Calu3 (cell line): ENCODE data around the gene RAB34. TPM values are rescaled to one million over a fixed set of nuclear protein-coding genes. Genes with fewer than 3 reads are reported as not detected.
A peak's percentile ranks its signal among the peaks of the same experiment; 100 is the strongest.

ENCODE experiments used
- BruUV-seq: library from RNA; stranded (reverse); fragments of 400-500 nt; replicated peaks from 2 replicates; lab custom pipeline; 2021; lab: Mats Ljungman, UMichigan
- CTCF ChIA-PET: fragments of 300-600 bp; sonication (Branson Sonifier 250); formaldehyde crosslinking; loops from one replicate; lab custom pipeline; 2022; ENCODE audit warnings: antibody characterized with exemption; lab: Charles Lee
- DNase-seq: peaks from one replicate; pipeline ENCODE4 v3.0.0; 2022
- H3K27ac Mint-ChIP-seq: one replicate; pipeline ENCODE4 v1.8.0; 2022; ENCODE audit warnings: mixed read lengths; ENCODE audit not compliant: unreplicated experiment
- H3K27me3 Mint-ChIP-seq: one replicate; pipeline ENCODE4 v1.8.0; 2022; ENCODE audit warnings: mixed read lengths; ENCODE audit not compliant: unreplicated experiment
- H3K36me3 Mint-ChIP-seq: one replicate; pipeline ENCODE4 v1.8.0; 2022; ENCODE audit warnings: mild to moderate bottlenecking, moderate library complexity, mixed read lengths; ENCODE audit not compliant: insufficient read depth, unreplicated experiment
- H3K4me1 Mint-ChIP-seq: one replicate; pipeline ENCODE4 v1.8.0; 2022; ENCODE audit warnings: mild to moderate bottlenecking, low read depth, mixed read lengths; ENCODE audit not compliant: unreplicated experiment
- H3K4me3 Mint-ChIP-seq: one replicate; pipeline ENCODE4 v1.8.0; 2022; ENCODE audit warnings: mild to moderate bottlenecking, low read depth, moderate library complexity, mixed read lengths; ENCODE audit not compliant: unreplicated experiment
- H3K9me3 Mint-ChIP-seq: one replicate; pipeline ENCODE4 v1.8.0; 2022; ENCODE audit warnings: low read depth, mixed read lengths; ENCODE audit not compliant: unreplicated experiment
- intact Hi-C: fragments of 100-400 bp; cut with micrococcal nuclease; formaldehyde crosslinking; loops from one replicate; pipeline ENCODE4 v1.10.0; 2022; ENCODE audit not compliant: unreplicated experiment
- total RNA-seq: library from RNA; stranded (reverse); gene quantifications from 2 replicates; pipeline ENCODE4 v1.2.3, GENCODE V29; 2022
- TF ChIP-seq, protein P1 (sequence below): fragments of 200-600 bp; IDR thresholded peaks from one replicate; pipeline ENCODE4 v1.8.0; 2022; ENCODE audit warnings: antibody characterized with exemption; ENCODE audit not compliant: unreplicated experiment

RAB34 gene
- total RNA-seq, 1 experiment from 2014 or later = 34.5 TPM

DNA sequence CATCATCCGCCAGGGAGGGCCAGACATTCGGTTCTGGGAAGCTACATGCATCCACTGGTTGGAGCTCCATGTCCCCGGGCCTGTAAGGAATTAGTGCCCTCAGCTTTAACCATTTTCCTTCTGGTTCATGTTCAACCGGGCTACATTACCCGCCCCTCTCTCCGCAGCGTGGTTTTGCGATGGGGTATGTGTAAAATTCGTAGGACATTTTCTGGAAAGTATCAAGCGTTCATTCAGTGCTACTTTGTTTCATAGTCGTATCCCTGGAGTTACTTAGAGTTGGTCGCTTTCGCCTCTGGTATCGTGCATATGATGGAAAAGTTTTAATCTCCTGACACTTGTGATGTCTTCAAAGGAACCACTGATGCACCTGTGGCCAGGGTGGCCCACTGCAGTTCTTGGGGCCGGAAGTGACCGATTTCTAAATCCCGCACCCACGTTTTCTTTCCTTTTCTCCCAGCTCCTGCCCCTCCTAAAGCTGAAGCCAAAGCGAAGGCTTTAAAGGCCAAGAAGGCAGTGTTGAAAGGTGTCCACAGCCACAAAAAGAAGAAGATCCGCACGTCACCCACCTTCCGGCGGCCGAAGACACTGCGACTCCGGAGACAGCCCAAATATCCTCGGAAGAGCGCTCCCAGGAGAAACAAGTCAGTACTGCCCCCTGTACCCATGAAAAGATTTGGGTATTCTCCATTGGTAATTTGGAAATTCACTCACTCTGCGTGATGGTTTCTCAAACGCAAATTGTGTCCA, 2.8 kb upstream of the RAB34 start:
- CTCF ChIA-PET = interaction anchor here (1.3 to 1.4 kb wide), 4 partner anchors 8 to 217 kb away, joined by 5 to 19 read pairs (median 7); partner anchors contain the start of gene NEK8
- no peak for DNase-seq
- intact Hi-C loops = loop anchor here (5.0 to 10.0 kb wide), 4 partner anchors 84 to 394 kb away; no protein-coding TSS in a partner anchor
- Mint-ChIP-seq H3K4me3 (peak overlapping the region; percentile 89), H3K36me3 (peaks cover 74% of the 10 kb centered on the region), H3K9me3 (no peaks in the 10 kb centered on the region), H3K27ac (peak overlapping the region; percentile 96), H3K27me3 (no peaks in the 10 kb centered on the region), H3K4me1 (peaks cover 41% of the 10 kb centered on the region)
- TF ChIP-seq, protein P1, sequence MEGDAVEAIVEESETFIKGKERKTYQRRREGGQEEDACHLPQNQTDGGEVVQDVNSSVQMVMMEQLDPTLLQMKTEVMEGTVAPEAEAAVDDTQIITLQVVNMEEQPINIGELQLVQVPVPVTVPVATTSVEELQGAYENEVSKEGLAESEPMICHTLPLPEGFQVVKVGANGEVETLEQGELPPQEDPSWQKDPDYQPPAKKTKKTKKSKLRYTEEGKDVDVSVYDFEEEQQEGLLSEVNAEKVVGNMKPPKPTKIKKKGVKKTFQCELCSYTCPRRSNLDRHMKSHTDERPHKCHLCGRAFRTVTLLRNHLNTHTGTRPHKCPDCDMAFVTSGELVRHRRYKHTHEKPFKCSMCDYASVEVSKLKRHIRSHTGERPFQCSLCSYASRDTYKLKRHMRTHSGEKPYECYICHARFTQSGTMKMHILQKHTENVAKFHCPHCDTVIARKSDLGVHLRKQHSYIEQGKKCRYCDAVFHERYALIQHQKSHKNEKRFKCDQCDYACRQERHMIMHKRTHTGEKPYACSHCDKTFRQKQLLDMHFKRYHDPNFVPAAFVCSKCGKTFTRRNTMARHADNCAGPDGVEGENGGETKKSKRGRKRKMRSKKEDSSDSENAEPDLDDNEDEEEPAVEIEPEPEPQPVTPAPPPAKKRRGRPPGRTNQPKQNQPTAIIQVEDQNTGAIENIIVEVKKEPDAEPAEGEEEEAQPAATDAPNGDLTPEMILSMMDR = no peak
- TSS peak; percentile 84 for BruUV-seq

DNA sequence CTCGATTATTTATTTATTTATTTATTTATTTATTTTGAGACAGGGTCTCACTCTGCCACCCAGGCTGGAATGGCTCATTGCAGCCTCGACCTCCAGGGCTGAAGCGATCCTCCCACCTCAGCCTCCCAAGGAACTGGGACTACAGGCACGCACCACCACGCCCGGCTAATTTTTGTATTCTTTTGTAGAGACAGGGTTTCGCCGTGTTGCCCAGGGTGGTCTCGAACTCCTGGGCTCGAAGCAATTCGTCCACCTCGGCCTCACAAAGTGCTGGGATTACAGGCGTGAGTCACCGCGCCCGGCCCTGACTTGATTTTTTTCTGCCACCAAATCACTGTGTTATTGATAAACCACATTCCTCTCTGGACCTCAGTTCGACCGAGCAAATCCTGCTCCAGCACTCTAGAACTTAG, 1.4 kb upstream of the RAB34 start:
- peaks cover 60% of the 10 kb centered on the region for H3K36me3 Mint-ChIP-seq
- intact Hi-C loops = loop anchor here (5.0 kb wide), 1 partner anchor 57 kb away; the partner anchor contains the start of genes SDF2 and SUPT6H

DNA sequence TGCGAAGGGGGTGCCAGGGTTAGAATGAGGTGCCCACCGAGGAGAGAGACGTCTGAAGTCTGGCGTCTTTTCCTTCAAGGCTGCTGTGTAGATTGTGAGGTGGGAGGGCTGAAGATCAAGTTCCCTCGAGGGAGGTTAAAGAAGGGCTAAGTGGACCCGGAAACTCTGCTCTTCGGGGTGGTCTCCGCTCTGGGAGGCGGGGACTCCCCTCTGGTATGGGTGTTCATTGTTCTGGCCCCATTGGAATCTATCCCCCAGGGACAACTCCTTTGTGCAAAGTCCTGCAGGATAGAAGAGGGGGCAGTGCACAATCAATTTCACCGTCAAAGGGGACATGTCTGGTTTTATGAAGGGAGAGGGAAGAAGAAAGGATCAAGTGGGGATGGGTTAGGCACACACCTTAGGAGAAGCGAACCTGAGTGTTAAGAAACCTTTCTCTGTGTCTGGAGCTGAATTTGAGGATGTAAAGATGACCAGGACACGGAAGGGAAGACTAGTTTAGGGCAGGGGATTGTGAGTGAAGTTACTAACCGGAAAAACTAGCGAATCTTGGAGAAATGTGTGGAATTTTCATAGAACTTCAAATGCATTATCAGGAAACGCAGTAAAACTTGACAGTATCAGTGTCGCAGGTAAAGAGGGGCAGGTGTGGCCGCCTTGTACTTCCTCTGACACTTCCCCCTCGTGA, 809 bp upstream of the RAB34 start:
- Mint-ChIP-seq H3K27ac (peak overlapping the region; percentile 53), H3K4me3 (peak overlapping the region; percentile 89), H3K4me1 (peaks cover 21% of the 10 kb centered on the region), H3K9me3 (no peaks in the 10 kb centered on the region), H3K36me3 (peaks cover 54% of the 10 kb centered on the region), H3K27me3 (no peaks in the 10 kb centered on the region)
- TF ChIP-seq, protein P1 = no peak
- BruUV-seq = no TSS peak
- CTCF ChIA-PET = no interaction called here
- DNase-seq = no peak
- intact Hi-C loops = loop anchor here (5.0 kb wide), 1 partner anchor 56 kb away; the partner anchor contains the start of genes SDF2 and SUPT6H

More for the DNA sequence above, 1.4 kb upstream of the RAB34 start:
- CTCF ChIA-PET = interaction anchor here (0.6 to 1.4 kb wide), 11 partner anchors 9 to 227 kb away, joined by 3 to 19 read pairs (median 6); partner anchors contain the start of genes BLTP2 and NEK8
- Mint-ChIP-seq H3K4me3 (peak overlapping the region; percentile 89), H3K27ac (peak overlapping the region; percentile 96), H3K27me3 (no peaks in the 10 kb centered on the region), H3K9me3 (no peaks in the 10 kb centered on the region), H3K4me1 (peaks cover 27% of the 10 kb centered on the region)
- DNase-seq = no peak
- TF ChIP-seq, protein P1 = no peak
- no TSS peak for BruUV-seq

DNA sequence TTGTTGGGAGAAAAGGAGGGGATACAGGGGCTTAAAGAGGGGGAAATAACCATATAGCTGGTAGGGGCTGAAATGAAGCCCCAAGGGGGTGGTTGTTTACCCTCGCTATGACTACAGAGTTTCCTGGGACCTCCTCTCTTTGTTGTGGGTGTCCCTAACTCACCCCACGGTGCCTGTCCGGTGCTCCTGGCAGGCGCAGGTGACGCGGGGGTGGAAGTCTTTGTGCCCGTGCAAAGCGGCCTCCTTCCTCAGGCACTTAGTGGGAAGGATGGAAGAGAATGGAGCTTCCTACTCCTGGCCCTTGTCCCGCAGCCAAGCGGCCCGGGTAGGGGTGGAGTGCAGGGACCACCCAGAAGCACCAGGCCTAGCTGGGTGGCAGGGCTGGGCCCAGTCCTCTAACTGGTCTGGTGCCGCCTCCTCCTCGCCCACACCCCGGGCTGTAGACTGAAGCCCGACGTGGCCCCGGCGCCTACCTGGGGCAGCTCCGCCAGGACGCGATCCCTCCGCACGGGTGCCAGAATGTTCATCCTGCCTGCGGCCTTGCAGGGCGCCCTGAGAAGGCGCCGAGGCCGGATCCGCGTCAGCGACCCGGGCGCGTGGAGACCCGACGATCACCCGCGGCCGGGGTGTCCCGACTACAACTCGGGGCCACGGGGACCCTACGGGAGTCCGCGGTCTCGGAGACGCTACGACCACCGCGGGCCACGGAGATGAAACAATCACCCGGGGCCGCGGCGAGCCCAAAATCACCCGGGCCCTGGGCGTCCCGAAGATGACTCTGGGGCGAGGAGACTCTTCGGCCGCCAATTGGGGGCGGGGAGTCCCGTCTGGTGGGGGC, 709 bp downstream of the RAB34 start:
- DNase-seq = no peak
- no TSS peak for BruUV-seq
- intact Hi-C loops = loop anchor here (5.0 kb wide), 1 partner anchor 55 kb away; the partner anchor contains the start of genes SDF2 and SUPT6H
- TF ChIP-seq, protein P1 = no peak
- Mint-ChIP-seq H3K27me3 (no peaks in the 10 kb centered on the region), H3K4me3 (peak overlapping the region; percentile 89), H3K36me3 (peaks cover 47% of the 10 kb centered on the region), H3K27ac (no peak overlapping the region), H3K9me3 (no peaks in the 10 kb centered on the region), H3K4me1 (peaks cover 18% of the 10 kb centered on the region)
- CTCF ChIA-PET = no interaction called here
